Smooth muscle cell (in vitro differentiated cells): ENCODE measurements around the gene PIGP. TPM values are rescaled to one million over a fixed set of nuclear protein-coding genes. Genes with fewer than 3 reads are reported as not detected.

Experiments
- DNase-seq: peaks from one replicate; lab custom pipeline; 2025; ENCODE audit not compliant: unreplicated experiment; lab: John Stamatoyannopoulos, UW
- H2AFZ ChIP-seq: fragments of 200-600 bp; sonication (generic); 2 replicates; pipeline ENCODE4 v1.6.0; 2016; ENCODE audit warnings: antibody characterized with exemption, low read depth, mild to moderate bottlenecking
- H3F3A ChIP-seq: fragments of 200-600 bp; sonication (generic); 2 replicates; pipeline ENCODE4 v1.6.0; 2017; ENCODE audit warnings: antibody characterized with exemption, low read depth
- H3K27ac ChIP-seq: fragments of 200-600 bp; sonication (generic); 2 replicates; pipeline ENCODE4 v1.5.1; 2016; ENCODE audit warnings: low read depth, mild to moderate bottlenecking
- H3K27me3 ChIP-seq: fragments of 200-600 bp; sonication (generic); 2 replicates; pipeline ENCODE4 v1.6.1; 2016; ENCODE audit warnings: low read depth, mild to moderate bottlenecking
- H3K36me3 ChIP-seq: fragments of 200-600 bp; sonication (generic); 2 replicates; pipeline ENCODE4 v1.5.1; 2016; ENCODE audit warnings: low read depth
- H3K4me1 ChIP-seq: fragments of 200-600 bp; sonication (generic); 2 replicates; pipeline ENCODE4 v1.5.1; 2016; ENCODE audit warnings: low read depth
- H3K4me2 ChIP-seq: fragments of 200-600 bp; sonication (generic); 2 replicates; pipeline ENCODE4 v1.6.0; 2016; ENCODE audit warnings: mild to moderate bottlenecking
- H3K4me3 ChIP-seq: fragments of 200-600 bp; sonication (generic); 2 replicates; pipeline ENCODE4 v1.5.1; 2016; ENCODE audit warnings: mild to moderate bottlenecking
- H3K79me2 ChIP-seq: fragments of 200-600 bp; sonication (generic); 2 replicates; pipeline ENCODE4 v1.6.0; 2016; ENCODE audit warnings: low read depth, mild to moderate bottlenecking
- H3K9ac ChIP-seq: fragments of 200-600 bp; sonication (generic); 2 replicates; pipeline ENCODE4 v1.6.0; 2016; ENCODE audit warnings: low read depth
- H3K9me3 ChIP-seq: fragments of 200-600 bp; sonication (generic); replicated peaks from 2 replicates; pipeline ENCODE4 v1.5.1; 2016; ENCODE audit warnings: low read depth
- H4K20me1 ChIP-seq: fragments of 200-600 bp; sonication (generic); 2 replicates; pipeline ENCODE4 v1.6.0; 2016; ENCODE audit warnings: low read depth
- CTCF ChIP-seq: fragments of 200-600 bp; sonication (generic); IDR thresholded peaks from 2 replicates; pipeline ENCODE4 v1.5.1; 2017; ENCODE audit warnings: borderline replicate concordance, mild to moderate bottlenecking, antibody characterized with exemption; ENCODE audit not compliant: insufficient read depth, poor library complexity, severe bottlenecking
- WGBS: methylation state at CpG from one replicate; pipeline ENCODE4 v1.1.7; 2016; ENCODE audit warnings: low lambda C conversion rate; 5-methylcytosine and 5-hydroxymethylcytosine counted together
- polyA plus RNA-seq: library from polyadenylated mRNA; unstranded; fragments of >200 nt; fragmentation: Nextera tagmentation; extraction: Ambion mirVana; gene quantifications from 2 replicates; pipeline ENCODE4 v1.2.1, GENCODE V29; 2016
- total RNA-seq: library from RNA; depleted of rRNA; stranded (reverse); fragments of >200 nt; gene quantifications from 2 replicates; pipeline ENCODE4 v1.2.3, GENCODE V29; 2014

The PIGP gene
- total and polyA plus RNA-seq, 2 experiments from 2014 or later = 15.4 to 17.6 TPM

GRCh38 chr21:37074197-37074510, 1.3 kb upstream of the PIGP start:
- Histone ChIP-seq H3K27ac (peak overlapping the region; percentile 96), H3K9me3 (no peaks in the 10 kb centered on the region), H3K36me3 (no peaks in the 10 kb centered on the region), H3K79me2 (peaks cover 73% of the 10 kb centered on the region), H3K4me1 (peaks cover 17% of the 10 kb centered on the region), H4K20me1 (peaks cover 55% of the 10 kb centered on the region), H3F3A (no peaks in the 10 kb centered on the region), H3K27me3 (no peaks in the 10 kb centered on the region), H3K4me3 (peak overlapping the region; percentile 68), H3K4me2 (peak overlapping the region; percentile 95), H2AFZ (no peak overlapping the region), H3K9ac (peak overlapping the region; percentile 96)
- TF ChIP-seq CTCF = no peak
- no peak for DNase-seq
- under 1% methylated on average over 13 of the region's 13 CpGs for WGBS

- Histone ChIP-seq H3K4me2 (peak overlapping the region; percentile 95), H3K79me2 (peaks cover 67% of the 10 kb centered on the region), H3K9me3 (no peaks in the 10 kb centered on the region), H4K20me1 (peaks cover 49% of the 10 kb centered on the region), H3K9ac (peak overlapping the region; percentile 96), H3F3A (no peaks in the 10 kb centered on the region), H3K27me3 (no peaks in the 10 kb centered on the region), H3K4me3 (peak overlapping the region; percentile 68), H3K27ac (peak overlapping the region; percentile 96), H3K36me3 (no peaks in the 10 kb centered on the region), H2AFZ (no peak overlapping the region), H3K4me1 (peaks cover 17% of the 10 kb centered on the region)
- WGBS = under 1% methylated on average over 70 of the region's 70 CpGs
- no peak for TF ChIP-seq CTCF
- DNase-seq = peak; percentile 58
These were observed 736 bp upstream of the PIGP start for GRCh38 chr21:37073417-37074196.

- Histone ChIP-seq H3K9me3 (no peaks in the 10 kb centered on the region), H4K20me1 (peaks cover 37% of the 10 kb centered on the region), H3F3A (no peaks in the 10 kb centered on the region), H3K27ac (peak overlapping the region; percentile 96), H3K4me1 (peaks cover 17% of the 10 kb centered on the region), H2AFZ (peak overlapping the region; percentile 60), H3K36me3 (no peaks in the 10 kb centered on the region), H3K9ac (peak overlapping the region; percentile 96), H3K27me3 (no peaks in the 10 kb centered on the region), H3K4me3 (peak overlapping the region; percentile 68), H3K4me2 (peak overlapping the region; percentile 86), H3K79me2 (peaks cover 56% of the 10 kb centered on the region)
- DNase-seq = no peak
- WGBS = under 1% methylated on average over 34 of the region's 54 CpGs
- TF ChIP-seq CTCF = no peak
These were observed 440 bp downstream of the PIGP start for GRCh38 chr21:37072274-37072987.
